A673 (cell line): ENCODE data around the gene ATP10A. TPM values are rescaled to one million over a fixed set of nuclear protein-coding genes. Genes with fewer than 3 reads are reported as not detected.

Experiments used
- BruUV-seq: library from RNA; stranded (reverse); fragments of 400-500 nt; replicated peaks from 2 replicates; lab custom pipeline; 2021; lab: Mats Ljungman, UMichigan
- CTCF ChIA-PET: fragments of 300-600 bp; sonication (Branson Sonifier 250); formaldehyde crosslinking; loops from one replicate; lab custom pipeline; 2022; ENCODE audit warnings: antibody characterized with exemption; lab: Charles Lee
- POLR2A ChIA-PET: fragments of 300-600 bp; sonication (Branson Sonifier 250); formaldehyde crosslinking; loops from one replicate; lab custom pipeline; 2022; ENCODE audit warnings: antibody characterized with exemption; ENCODE audit not compliant: low non-redundant PET; lab: Charles Lee
- DNase-seq: peaks from one replicate; pipeline ENCODE4 v3.0.0-alpha.2; 2015; ENCODE audit warnings: low spot score
- H3K27ac ChIP-seq: fragments of 200-600 bp; sonication (generic); 2 replicates; pipeline ENCODE4 v1.5.1; 2016; ENCODE audit warnings: mixed run types, low read depth, mild to moderate bottlenecking, mixed read lengths, antibody characterized with exemption, low read length; ENCODE audit not compliant: poor library complexity, severe bottlenecking
- H3K27me3 ChIP-seq: fragments of 200-600 bp; sonication (generic); replicated peaks from 2 replicates; pipeline ENCODE4 v1.6.1; 2017; ENCODE audit warnings: mixed run types, low read depth, mild to moderate bottlenecking, mixed read lengths, antibody characterized with exemption, low read length; ENCODE audit not compliant: insufficient read depth, poor library complexity
- H3K36me3 ChIP-seq: fragments of 200-600 bp; sonication (generic); 2 replicates; pipeline ENCODE4 v1.6.1; 2016; ENCODE audit warnings: mixed run types, mild to moderate bottlenecking, mixed read lengths, antibody characterized with exemption, low read length; ENCODE audit not compliant: insufficient read depth, poor library complexity, severe bottlenecking
- H3K4me1 ChIP-seq: fragments of 200-600 bp; sonication (generic); 2 replicates; pipeline ENCODE4 v1.6.1; 2017; ENCODE audit warnings: mixed run types, mild to moderate bottlenecking, mixed read lengths, antibody characterized with exemption, low read length; ENCODE audit not compliant: insufficient read depth, poor library complexity, severe bottlenecking
- H3K4me3 ChIP-seq: fragments of 200-600 bp; sonication (generic); 2 replicates; pipeline ENCODE4 v1.5.1; 2016; ENCODE audit warnings: low read depth, mixed run types, mild to moderate bottlenecking, mixed read lengths, low read length; ENCODE audit not compliant: poor library complexity, severe bottlenecking
- H3K9me3 ChIP-seq: fragments of 200-600 bp; sonication (generic); 2 replicates; pipeline ENCODE4 v1.6.1; 2016; ENCODE audit warnings: mixed run types, low read depth, mild to moderate bottlenecking, mixed read lengths, antibody characterized with exemption, low read length; ENCODE audit not compliant: poor library complexity, severe bottlenecking
- CTCF ChIP-seq: fragments of 300-800, 200-600 bp; sonication (generic); conservative IDR thresholded peaks from 2 replicates; pipeline ENCODE4 v1.5.1; 2017; ENCODE audit warnings: low read depth, mild to moderate bottlenecking, antibody characterized with exemption, low read length, moderate library complexity, mixed read lengths
- EZH2 ChIP-seq: fragments of 200-600 bp; sonication (generic); IDR thresholded peaks from 2 replicates; pipeline ENCODE4 v1.6.1; 2017; ENCODE audit warnings: borderline replicate concordance, low read depth, mild to moderate bottlenecking, mixed read lengths, antibody characterized with exemption, low read length; ENCODE audit not compliant: poor library complexity, severe bottlenecking
- intact Hi-C: fragments of 100-400 bp; cut with micrococcal nuclease; formaldehyde crosslinking; loops from one replicate; pipeline ENCODE4 v1.10.0; 2022; ENCODE audit not compliant: unreplicated experiment
- total RNA-seq: library from RNA; stranded (reverse); gene quantifications from 2 replicates; pipeline ENCODE4 v1.2.3, GENCODE V29; 2021

ATP10A gene
- total RNA-seq, 1 experiment from 2014 or later: not detected

- CTCF ChIA-PET: no interaction called here
- intact Hi-C loops: no loop called here
- no peaks in the 10 kb centered on the region for H3K4me1 ChIP-seq
- peaks cover 36% of the 10 kb centered on the region for H3K9me3 ChIP-seq
- no peaks in the 10 kb centered on the region for H3K27me3 ChIP-seq
- no peaks in the 10 kb centered on the region for H3K36me3 ChIP-seq
- no TSS peak for BruUV-seq
- TF ChIP-seq EZH2: no peak
- no peak for TF ChIP-seq CTCF
- no peak for DNase-seq
- POLR2A ChIA-PET: no interaction called here
- no peak overlapping the region for H3K27ac ChIP-seq
- H3K4me3 ChIP-seq: no peak overlapping the region
These were observed 32.2 kb downstream of the ATP10A start for GRCh38 chr15:25830844-25831451.

- Histone ChIP-seq H3K4me1 (no peaks in the 10 kb centered on the region), H3K4me3 (no peak overlapping the region), H3K27ac (no peak overlapping the region), H3K27me3 (no peaks in the 10 kb centered on the region), H3K36me3 (no peaks in the 10 kb centered on the region), H3K9me3 (peaks cover 45% of the 10 kb centered on the region)
- intact Hi-C loops: no loop called here
- no TSS peak for BruUV-seq
- no peak for DNase-seq
- CTCF ChIA-PET: no interaction called here
- TF ChIP-seq CTCF: no peak
- no peak for TF ChIP-seq EZH2
- POLR2A ChIA-PET: no interaction called here
These were observed 34.1 kb downstream of the ATP10A start for GRCh38 chr15:25829073-25829472.

DNA sequence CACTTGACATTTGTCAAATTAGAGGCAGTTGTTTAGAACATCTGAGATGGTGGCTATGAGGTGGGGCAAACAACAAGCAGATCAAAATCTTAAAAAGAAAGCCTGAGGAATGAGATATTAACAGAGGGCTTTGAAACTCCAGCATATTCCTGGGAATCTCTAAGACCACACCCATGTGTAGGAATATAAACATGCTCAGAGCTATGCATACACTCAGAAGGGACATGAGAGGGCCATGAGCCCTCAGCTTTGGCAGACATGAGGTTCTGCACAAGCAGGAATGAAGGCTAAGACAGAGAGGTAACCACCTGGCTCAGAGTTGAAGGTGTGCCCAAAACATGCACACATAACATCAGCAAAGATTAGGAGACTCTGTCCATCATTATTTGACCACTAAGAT lies 37.9 kb downstream of the ATP10A start:
- POLR2A ChIA-PET: no interaction called here
- H3K27me3 ChIP-seq: no peaks in the 10 kb centered on the region
- CTCF ChIA-PET: no interaction called here
- H3K4me3 ChIP-seq: no peak overlapping the region
- no peaks in the 10 kb centered on the region for H3K4me1 ChIP-seq
- TF ChIP-seq CTCF (no peak), EZH2 (no peak)
- no peak for DNase-seq
- intact Hi-C loops: no loop called here
- no peak overlapping the region for H3K27ac ChIP-seq
- H3K9me3 ChIP-seq: peaks cover 48% of the 10 kb centered on the region
- H3K36me3 ChIP-seq: no peaks in the 10 kb centered on the region
- BruUV-seq: no TSS peak
